SK-N-SH (cell line): ENCODE data around the gene KIF13A. TPM values are rescaled to one million over a fixed set of nuclear protein-coding genes. Genes with fewer than 3 reads are reported as not detected.

Experiments
- CTCF ChIA-PET: fragments of 300-600, 350-600 bp; formaldehyde crosslinking; extraction: SDS; loops from one replicate; lab custom pipeline; 2021; lab: Yijun Ruan, JAX
- POLR2A ChIA-PET: fragments of 350-600 bp; sonication (Branson Sonifier 250); formaldehyde crosslinking; extraction: SDS; loops from one replicate; lab custom pipeline; 2020; ENCODE audit warnings: antibody characterized with exemption, inconsistent platforms; lab: Yijun Ruan, JAX
- DNase-seq: peaks from one replicate; pipeline ENCODE4 v3.0.0; 2012
- H2AFZ ChIP-seq: fragments of 200-600 bp; sonication (generic); 2 replicates; pipeline ENCODE4 v1.8.1; 2016; ENCODE audit warnings: antibody characterized with exemption, mild to moderate bottlenecking, low read depth
- H3F3A ChIP-seq: fragments of 200-600 bp; sonication (generic); replicated peaks from 2 replicates; pipeline ENCODE3; 2016; ENCODE audit warnings: antibody characterized with exemption, mild to moderate bottlenecking; ENCODE audit not compliant: insufficient read depth
- H3K27ac ChIP-seq, 2 experiments: fragments of 200-500 bp in 1 of 2; fragments of 200-600 bp in 1 of 2; sonication (Bioruptor generic) in 1 of 2; sonication (generic), shearing (Covaris generic) in 1 of 2; 2 replicates each; pipeline versions ENCODE4 v1.5.1 to v1.6.1; 2014 to 2016; ENCODE audit warnings: low read depth in 2 of 2, inconsistent platforms in 1 of 2, low read length in 1 of 2, mild to moderate bottlenecking in 1 of 2, mixed read lengths in 1 of 2
- H3K27me3 ChIP-seq: fragments of 200-600 bp; sonication (generic), shearing (Covaris generic); 2 replicates; pipeline ENCODE4 v1.6.1; 2016; ENCODE audit warnings: mixed run types; ENCODE audit not compliant: insufficient read depth
- H3K36me3 ChIP-seq, 2 experiments: fragments of 200-500 bp in 1 of 2; fragments of 200-600 bp in 1 of 2; sonication (Bioruptor generic) in 1 of 2; sonication (generic) in 1 of 2; replicated peaks in 1 of 2; 2 replicates each; pipeline versions ENCODE3 to v1.5.1; 2014 to 2016; ENCODE audit warnings: low read length in 1 of 2, mild to moderate bottlenecking in 1 of 2; ENCODE audit not compliant: insufficient read depth in 2 of 2, control insufficient read depth in 1 of 2
- H3K4me1 ChIP-seq, 2 experiments: fragments of 200-500 bp in 1 of 2; fragments of 200-600 bp in 1 of 2; sonication (Bioruptor generic) in 1 of 2; sonication (generic), shearing (Covaris generic) in 1 of 2; 2 replicates each; pipeline versions ENCODE4 v1.5.1 to v1.6.1; 2014 to 2016; ENCODE audit warnings: low read depth in 1 of 2, low read length in 1 of 2, mixed run types in 1 of 2; ENCODE audit not compliant: insufficient read depth in 2 of 2, control insufficient read depth in 1 of 2
- H3K4me2 ChIP-seq: fragments of 200-600 bp; sonication (generic), shearing (Covaris generic); 2 replicates; pipeline ENCODE4 v1.6.1; 2017; ENCODE audit warnings: mixed run types
- H3K4me3 ChIP-seq, 2 experiments: fragments of 200-500 bp in 1 of 2; fragments of 200-600 bp in 1 of 2; sonication (Bioruptor generic) in 1 of 2; sonication (generic), shearing (Covaris generic) in 1 of 2; 2 replicates each; pipeline versions ENCODE4 v1.5.1 to v1.8.1; 2014 to 2016; ENCODE audit warnings: low read depth in 2 of 2, inconsistent platforms in 1 of 2, low read length in 1 of 2, mild to moderate bottlenecking in 1 of 2, mixed read lengths in 1 of 2, moderate library complexity in 1 of 2
- H3K79me2 ChIP-seq: fragments of 200-600 bp; sonication (generic); 2 replicates; pipeline ENCODE4 v1.8.1; 2017; ENCODE audit warnings: mild to moderate bottlenecking; ENCODE audit not compliant: insufficient read depth
- H3K9ac ChIP-seq: fragments of 200-600 bp; sonication (generic); 2 replicates; pipeline ENCODE4 v1.6.1; 2017; ENCODE audit warnings: mixed run types
- H3K9me2 ChIP-seq: fragments of 200-600 bp; sonication (generic); 2 replicates; pipeline ENCODE4 v1.6.1; 2017; ENCODE audit warnings: mixed run types
- H3K9me3 ChIP-seq: fragments of 200-600 bp; sonication (generic); 2 replicates; pipeline ENCODE4 v1.6.1; 2017; ENCODE audit warnings: mixed run types, mild to moderate bottlenecking, moderate library complexity
- H4K20me1 ChIP-seq: fragments of 200-600 bp; sonication (generic); 2 replicates; pipeline ENCODE4 v1.6.1; 2017; ENCODE audit warnings: mild to moderate bottlenecking, mixed run types; ENCODE audit not compliant: insufficient read depth
- CHD2 ChIP-seq: fragments of 150-350 bp; IDR thresholded peaks from 2 replicates; pipeline ENCODE4 v1.6.1; 2018; ENCODE audit warnings: low read length; ENCODE audit not compliant: partially characterized antibody
- EZH2phosphoT487 ChIP-seq: fragments of 200-600 bp; sonication (generic); IDR thresholded peaks from 2 replicates; pipeline ENCODE4 v1.6.1; 2017; ENCODE audit warnings: low read depth, mixed run types, mild to moderate bottlenecking, antibody characterized with exemption, moderate library complexity, borderline replicate concordance
- FOSL2 ChIP-seq: IDR thresholded peaks from 2 replicates; pipeline ENCODE4 v1.4.0; 2012; ENCODE audit warnings: low read depth, mild to moderate bottlenecking, moderate library complexity, borderline replicate concordance
- GABPA ChIP-seq: IDR thresholded peaks from 2 replicates; pipeline ENCODE4 v1.4.0; 2012; ENCODE audit warnings: low read depth, mild to moderate bottlenecking
- GATA2 ChIP-seq: sonication (generic); formaldehyde crosslinking; IDR thresholded peaks from 2 replicates; pipeline ENCODE4 v1.5.0; 2020; ENCODE audit warnings: mild to moderate bottlenecking, missing genetic modification reagents
- IRF3 ChIP-seq: fragments of 150-350 bp; IDR thresholded peaks from 2 replicates; pipeline ENCODE4 v1.6.1; 2016; ENCODE audit warnings: mild to moderate bottlenecking, low read depth, low read length
- MAX ChIP-seq: IDR thresholded peaks from 2 replicates; pipeline ENCODE4 v1.4.0; 2012; ENCODE audit warnings: low read depth
- MXI1 ChIP-seq: IDR thresholded peaks from 2 replicates; pipeline ENCODE4 v1.6.1; 2012; ENCODE audit warnings: mild to moderate bottlenecking, low read depth, low read length, improper control_type of control experiment
- NFIC ChIP-seq: IDR thresholded peaks from 2 replicates; pipeline ENCODE4 v1.4.0; 2012; ENCODE audit warnings: borderline replicate concordance
- POLR2AphosphoS5 ChIP-seq: IDR thresholded peaks from 2 replicates; pipeline ENCODE4 v1.6.1; 2012; ENCODE audit warnings: low read depth, low read length
- RAD21 ChIP-seq: IDR thresholded peaks from 2 replicates; pipeline ENCODE4 v1.6.1; 2012; ENCODE audit warnings: mild to moderate bottlenecking, low read length
- RXRA ChIP-seq: IDR thresholded peaks from 2 replicates; pipeline ENCODE4 v1.4.0; 2012; ENCODE audit warnings: low read depth, mild to moderate bottlenecking, borderline replicate concordance
- TAF1 ChIP-seq: IDR thresholded peaks from 2 replicates; pipeline ENCODE4 v1.6.1; 2012; ENCODE audit warnings: low read depth, mild to moderate bottlenecking, low read length, moderate library complexity, borderline replicate concordance
- TCF12 ChIP-seq: IDR thresholded peaks from 2 replicates; pipeline ENCODE4 v1.4.0; 2012
- USF1 ChIP-seq: IDR thresholded peaks from 2 replicates; pipeline ENCODE4 v1.4.0; 2012; ENCODE audit warnings: low read depth, borderline replicate concordance
- whole genome bisulfite sequencing: methylation state at CpG from one replicate; pipeline ENCODE4 v1.1.6; 2017; ENCODE audit warnings: low lambda C conversion rate; 5-methylcytosine and 5-hydroxymethylcytosine counted together
- polyA plus RNA-seq, 3 experiments: library from polyadenylated mRNA; depleted of rRNA; stranded (reverse); fragments of >200 nt; gene quantifications; 2 replicates each; pipeline ENCODE4 v1.2.3, GENCODE V29; 2012

KIF13A gene
- polyA plus RNA-seq, 1 of the 3 experiments (the other 2 are of a cell fraction), result 18.2 TPM

DNA sequence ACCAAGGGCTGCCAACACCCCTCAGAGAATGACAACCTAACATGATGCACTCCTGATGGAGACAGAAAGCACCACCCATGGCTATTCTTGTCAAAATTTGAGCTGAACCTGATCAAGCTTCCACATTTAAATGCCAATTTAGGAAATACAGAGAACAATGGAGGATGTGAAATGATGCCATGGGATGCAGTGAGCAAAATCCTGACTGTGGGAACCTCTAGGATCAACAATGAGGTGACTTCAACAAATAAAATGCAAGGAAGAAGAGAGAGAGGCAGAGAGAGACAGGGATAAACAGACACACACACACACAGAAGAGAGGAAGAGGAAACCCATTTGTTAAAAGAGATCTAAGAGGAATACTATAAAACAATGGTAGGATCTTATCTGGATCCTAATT lies 161.1 kb downstream of the KIF13A start:
- Histone ChIP-seq H3K4me1 (no peaks in the 10 kb centered on the region), H3K36me3 (peaks cover 38 to 57% of the 10 kb centered on the region in 2 experiments), H3F3A (no peaks in the 10 kb centered on the region), H3K27ac (no peak overlapping the region), H3K9me3 (no peaks in the 10 kb centered on the region), H3K27me3 (no peaks in the 10 kb centered on the region), H2AFZ (no peak overlapping the region), H4K20me1 (no peaks in the 10 kb centered on the region), H3K9me2 (no peaks in the 10 kb centered on the region), H3K4me2 (no peak overlapping the region), H3K79me2 (no peaks in the 10 kb centered on the region), H3K9ac (no peak overlapping the region), H3K4me3 (no peak overlapping the region)
- ChIA-PET POLR2A (no interaction called here), CTCF (interaction anchor here (1.0 to 1.7 kb wide), 3 partner anchors 9 to 28 kb away, joined by 3 to 4 read pairs (median 3); no protein-coding TSS in a partner anchor)
- DNase-seq, result no peak
- TF ChIP-seq FOSL2 (no peak), TCF12 (no peak), GATA2 (no peak), TAF1 (no peak), MAX (no peak), USF1 (no peak), EZH2phosphoT487 (no peak), RXRA (no peak), POLR2AphosphoS5 (no peak), RAD21 (no peak), NFIC (no peak), CHD2 (no peak), GABPA (no peak)

DNA sequence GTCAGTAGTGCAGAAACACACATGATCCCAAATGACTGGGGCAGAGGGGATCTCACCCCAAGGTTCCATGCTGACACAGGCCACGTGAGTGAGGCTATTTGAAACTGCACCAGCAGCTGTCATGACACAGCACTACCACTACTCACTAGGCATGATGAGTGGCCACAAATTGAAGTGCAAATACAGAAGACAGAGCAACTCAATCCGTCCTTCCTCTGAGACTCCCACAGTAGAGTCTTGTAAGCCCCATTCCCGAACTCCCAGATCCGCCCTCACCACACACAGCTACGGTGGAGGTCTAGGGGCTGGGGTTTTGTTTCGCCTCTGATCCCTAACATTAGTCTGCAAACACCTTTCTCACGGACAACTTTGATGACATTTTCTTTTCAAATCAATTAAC lies 167.4 kb downstream of the KIF13A start:
- Histone ChIP-seq H3K4me3 (no peak overlapping the region), H2AFZ (no peak overlapping the region), H3K36me3 (peaks cover 6 to 16% of the 10 kb centered on the region in 2 experiments), H3K79me2 (no peaks in the 10 kb centered on the region), H3K9ac (no peak overlapping the region), H3K27me3 (no peaks in the 10 kb centered on the region), H3K9me2 (no peaks in the 10 kb centered on the region), H3K27ac (no peak overlapping the region), H3K9me3 (no peaks in the 10 kb centered on the region), H4K20me1 (no peaks in the 10 kb centered on the region), H3K4me2 (no peak overlapping the region), H3F3A (peaks cover 5% of the 10 kb centered on the region), H3K4me1 (no peaks in the 10 kb centered on the region)
- ChIA-PET CTCF (interaction anchor here (0.6 kb wide), 1 partner anchor 236 kb away, joined by 3 read pairs; no protein-coding TSS in a partner anchor), POLR2A (no interaction called here)
- no peak for TF ChIP-seq RAD21
- TF ChIP-seq IRF3, result no peak
- no peak for TF ChIP-seq MXI1
- no peak for TF ChIP-seq MAX
- no peak for TF ChIP-seq EZH2phosphoT487
- DNase-seq, result no peak
- 93% methylated on average over 7 of the region's 7 CpGs for WGBS
